Pons (tissue), 1 donor: ENCODE data around the gene IKZF4.

Experiments used
- DNase-seq: peaks from one replicate; pipeline ENCODE4 v3.0.0-alpha.2; 2016; ENCODE audit warnings: low spot score

Gene IKZF4

GRCh38 chr12:56082967-56083366 lies 62.1 kb downstream of the IKZF4 start:
- peak; percentile 96 for DNase-seq

GRCh38 chr12:56084958-56085543 lies 64.2 kb downstream of the IKZF4 start:
- DNase-seq = no peak

GRCh38 chr12:56086096-56086495 lies 65.3 kb downstream of the IKZF4 start:
- no peak for DNase-seq

GRCh38 chr12:56086608-56087007 lies 65.8 kb downstream of the IKZF4 start:
- no peak for DNase-seq

- peak; percentile 49 for DNase-seq
Measured at GRCh38 chr12:56087220-56087619, 66.4 kb downstream of the IKZF4 start.
